Measurements from ENCODE around the gene PATJ. TPM values are rescaled to one million over a fixed set of nuclear protein-coding genes. Genes with fewer than 3 reads are reported as not detected.

The PATJ gene
- polyA plus RNA-seq, 1 of the 3 experiments (the other 2 are of a cell fraction) = 3.0 TPM

DNA sequence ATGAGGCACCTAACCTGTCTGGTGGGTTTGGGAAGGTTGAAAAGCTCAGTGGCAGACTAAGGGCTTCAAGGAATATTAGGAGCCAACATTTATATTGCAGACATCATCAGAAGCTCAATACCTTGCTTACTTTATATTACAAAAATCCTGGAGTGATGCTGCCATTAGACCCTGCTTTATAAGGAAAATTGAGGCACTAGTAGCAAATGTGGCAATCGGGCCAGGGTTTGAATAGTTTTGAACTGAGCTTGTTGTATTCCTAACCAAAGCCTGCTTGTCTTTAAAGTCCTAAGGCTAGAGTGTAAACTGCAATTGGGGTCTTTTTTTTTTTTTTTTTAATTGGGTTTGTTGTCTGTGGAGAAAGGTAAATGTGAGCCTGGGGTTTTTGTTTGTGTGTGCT is 466.7 kb downstream of the PATJ start:
- no peak for DNase-seq
- no peaks in the 10 kb centered on the region for H4K20me1 ChIP-seq (ENCODE audit: insufficient read depth)
- H2AFZ ChIP-seq (ENCODE audit: low read depth) = no peak overlapping the region
- no peak overlapping the region for H3K4me3 ChIP-seq (ENCODE audit: low read depth in 2 of 2, low read length in 1 of 2)
- H3K9me3 ChIP-seq = no peaks in the 10 kb centered on the region
- H3F3A ChIP-seq (replicated peaks; ENCODE audit: insufficient read depth) = no peaks in the 10 kb centered on the region
- 35% methylated on average over 1 of the region's 1 CpG for WGBS (ENCODE audit: low lambda C conversion rate)
- H3K27ac ChIP-seq (ENCODE audit: low read depth in 2 of 2, low read length in 1 of 2) = no peak overlapping the region
- no peaks in the 10 kb centered on the region for H3K79me2 ChIP-seq (ENCODE audit: insufficient read depth)
- H3K9ac ChIP-seq = no peak overlapping the region
- CTCF ChIA-PET = interaction anchor here (0.7 to 0.9 kb wide), 2 partner anchors 33 to 74 kb away, joined by 3 read pairs; no protein-coding TSS in a partner anchor
- no peaks in the 10 kb centered on the region for H3K36me3 ChIP-seq (replicated peaks in 1 of 2; ENCODE audit: control insufficient read depth in 1 of 2, insufficient read depth in 2 of 2, low read length in 1 of 2)
- H3K27me3 ChIP-seq (ENCODE audit: insufficient read depth) = no peaks in the 10 kb centered on the region
- no peaks in the 10 kb centered on the region for H3K9me2 ChIP-seq
- TF ChIP-seq SIN3A (IDR thresholded peaks at IDR 0.05; ENCODE audit: borderline replicate concordance, low read depth, low read length) (no peak), RFX5 (IDR thresholded peaks at IDR 0.05; ENCODE audit: low read length) (no peak), ELF1 (IDR thresholded peaks at IDR 0.05) (no peak), FOXJ3 (CRISPR knock-in tag; IDR thresholded peaks at IDR 0.05) (no peak), EZH2phosphoT487 (IDR thresholded peaks at IDR 0.05; ENCODE audit: borderline replicate concordance, low read depth) (no peak), TAF1 (IDR thresholded peaks at IDR 0.05; ENCODE audit: borderline replicate concordance, low read depth, low read length) (no peak), POLR2AphosphoS5 (IDR thresholded peaks at IDR 0.05; ENCODE audit: low read depth, low read length) (no peak), GATA2 (CRISPR knock-in tag; IDR thresholded peaks at IDR 0.05) (no peak), EP300 (IDR thresholded peaks at IDR 0.05; ENCODE audit: borderline replicate concordance in 1 of 2, low read depth in 1 of 2, low read length in 1 of 2) (no peak), MEF2A (IDR thresholded peaks at IDR 0.05; ENCODE audit: borderline replicate concordance, low read depth) (no peak)
- TF ChIP-seq, protein P1, sequence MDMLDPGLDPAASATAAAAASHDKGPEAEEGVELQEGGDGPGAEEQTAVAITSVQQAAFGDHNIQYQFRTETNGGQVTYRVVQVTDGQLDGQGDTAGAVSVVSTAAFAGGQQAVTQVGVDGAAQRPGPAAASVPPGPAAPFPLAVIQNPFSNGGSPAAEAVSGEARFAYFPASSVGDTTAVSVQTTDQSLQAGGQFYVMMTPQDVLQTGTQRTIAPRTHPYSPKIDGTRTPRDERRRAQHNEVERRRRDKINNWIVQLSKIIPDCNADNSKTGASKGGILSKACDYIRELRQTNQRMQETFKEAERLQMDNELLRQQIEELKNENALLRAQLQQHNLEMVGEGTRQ (IDR thresholded peaks at IDR 0.05; ENCODE audit: borderline replicate concordance, low read depth, low read length) = no peak
- TF ChIP-seq, protein P2, sequence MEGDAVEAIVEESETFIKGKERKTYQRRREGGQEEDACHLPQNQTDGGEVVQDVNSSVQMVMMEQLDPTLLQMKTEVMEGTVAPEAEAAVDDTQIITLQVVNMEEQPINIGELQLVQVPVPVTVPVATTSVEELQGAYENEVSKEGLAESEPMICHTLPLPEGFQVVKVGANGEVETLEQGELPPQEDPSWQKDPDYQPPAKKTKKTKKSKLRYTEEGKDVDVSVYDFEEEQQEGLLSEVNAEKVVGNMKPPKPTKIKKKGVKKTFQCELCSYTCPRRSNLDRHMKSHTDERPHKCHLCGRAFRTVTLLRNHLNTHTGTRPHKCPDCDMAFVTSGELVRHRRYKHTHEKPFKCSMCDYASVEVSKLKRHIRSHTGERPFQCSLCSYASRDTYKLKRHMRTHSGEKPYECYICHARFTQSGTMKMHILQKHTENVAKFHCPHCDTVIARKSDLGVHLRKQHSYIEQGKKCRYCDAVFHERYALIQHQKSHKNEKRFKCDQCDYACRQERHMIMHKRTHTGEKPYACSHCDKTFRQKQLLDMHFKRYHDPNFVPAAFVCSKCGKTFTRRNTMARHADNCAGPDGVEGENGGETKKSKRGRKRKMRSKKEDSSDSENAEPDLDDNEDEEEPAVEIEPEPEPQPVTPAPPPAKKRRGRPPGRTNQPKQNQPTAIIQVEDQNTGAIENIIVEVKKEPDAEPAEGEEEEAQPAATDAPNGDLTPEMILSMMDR (IDR thresholded peaks at IDR 0.05) = no peak
- TF ChIP-seq, protein P3, sequence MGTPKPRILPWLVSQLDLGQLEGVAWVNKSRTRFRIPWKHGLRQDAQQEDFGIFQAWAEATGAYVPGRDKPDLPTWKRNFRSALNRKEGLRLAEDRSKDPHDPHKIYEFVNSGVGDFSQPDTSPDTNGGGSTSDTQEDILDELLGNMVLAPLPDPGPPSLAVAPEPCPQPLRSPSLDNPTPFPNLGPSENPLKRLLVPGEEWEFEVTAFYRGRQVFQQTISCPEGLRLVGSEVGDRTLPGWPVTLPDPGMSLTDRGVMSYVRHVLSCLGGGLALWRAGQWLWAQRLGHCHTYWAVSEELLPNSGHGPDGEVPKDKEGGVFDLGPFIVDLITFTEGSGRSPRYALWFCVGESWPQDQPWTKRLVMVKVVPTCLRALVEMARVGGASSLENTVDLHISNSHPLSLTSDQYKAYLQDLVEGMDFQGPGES (IDR thresholded peaks at IDR 0.05; ENCODE audit: low read depth, low read length) = no peak
- no peak overlapping the region for H3K4me2 ChIP-seq
- H3K4me1 ChIP-seq (ENCODE audit: control insufficient read depth in 1 of 2, insufficient read depth in 2 of 2, low read depth in 1 of 2, low read length in 1 of 2) = no peaks in the 10 kb centered on the region
- POLR2A ChIA-PET = no interaction called here

Data from SK-N-SH (cell line).